ENCODE measurements around the gene KCND1. TPM values are rescaled to one million over a fixed set of nuclear protein-coding genes. Genes with fewer than 3 reads are reported as not detected.
A peak's percentile ranks its signal among the peaks of the same experiment; 100 is the strongest.

The KCND1 gene
- total RNA-seq, 3 donors from 2014 or later: 0.87 to 1.6 (median 0.93) TPM

- intact Hi-C loops (cut with DNase I, micrococcal nuclease): no loop called here
- H3K4me3 ChIP-seq: no peak overlapping the region
- H3K4me1 ChIP-seq (ENCODE audit: low read depth): no peaks in the 10 kb centered on the region
- H3K36me3 ChIP-seq (ENCODE audit: low read depth): no peaks in the 10 kb centered on the region
- TF ChIP-seq, protein P1, sequence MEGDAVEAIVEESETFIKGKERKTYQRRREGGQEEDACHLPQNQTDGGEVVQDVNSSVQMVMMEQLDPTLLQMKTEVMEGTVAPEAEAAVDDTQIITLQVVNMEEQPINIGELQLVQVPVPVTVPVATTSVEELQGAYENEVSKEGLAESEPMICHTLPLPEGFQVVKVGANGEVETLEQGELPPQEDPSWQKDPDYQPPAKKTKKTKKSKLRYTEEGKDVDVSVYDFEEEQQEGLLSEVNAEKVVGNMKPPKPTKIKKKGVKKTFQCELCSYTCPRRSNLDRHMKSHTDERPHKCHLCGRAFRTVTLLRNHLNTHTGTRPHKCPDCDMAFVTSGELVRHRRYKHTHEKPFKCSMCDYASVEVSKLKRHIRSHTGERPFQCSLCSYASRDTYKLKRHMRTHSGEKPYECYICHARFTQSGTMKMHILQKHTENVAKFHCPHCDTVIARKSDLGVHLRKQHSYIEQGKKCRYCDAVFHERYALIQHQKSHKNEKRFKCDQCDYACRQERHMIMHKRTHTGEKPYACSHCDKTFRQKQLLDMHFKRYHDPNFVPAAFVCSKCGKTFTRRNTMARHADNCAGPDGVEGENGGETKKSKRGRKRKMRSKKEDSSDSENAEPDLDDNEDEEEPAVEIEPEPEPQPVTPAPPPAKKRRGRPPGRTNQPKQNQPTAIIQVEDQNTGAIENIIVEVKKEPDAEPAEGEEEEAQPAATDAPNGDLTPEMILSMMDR (IDR thresholded peaks at IDR 0.05): peak; percentile 26
- peak in 2 of 3 donors; percentile 35 to 71 for DNase-seq
- peak; percentile 65 for ATAC-seq
- H3K9me3 ChIP-seq: no peaks in the 10 kb centered on the region
These were observed 848 bp upstream of the KCND1 start for GRCh38 chrX:48972220-48973164.

DNA sequence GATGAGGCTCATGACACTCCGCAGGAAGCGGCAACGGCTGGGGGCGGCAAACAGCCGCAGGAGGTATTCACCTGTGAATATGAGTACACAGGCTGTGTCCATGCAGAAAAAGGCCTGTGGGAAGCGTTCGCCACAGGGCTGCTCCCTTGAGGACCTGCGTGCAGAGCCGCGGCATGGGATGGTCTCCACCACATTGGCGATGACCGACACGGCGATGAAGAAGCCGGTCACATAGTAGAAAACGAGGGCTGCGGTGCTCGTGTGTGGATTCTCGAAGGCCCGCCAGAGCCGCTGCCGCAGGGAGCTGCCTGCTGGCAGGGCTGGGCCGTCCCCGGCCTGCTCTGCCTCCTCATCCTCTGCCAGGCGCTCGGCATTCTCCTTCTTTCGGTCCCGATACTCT lies 2.2 kb downstream of the KCND1 start:
- no peaks in the 10 kb centered on the region for H3K9me3 ChIP-seq
- TF ChIP-seq, protein P1 (IDR thresholded peaks at IDR 0.05): no peak
- intact Hi-C loops (cut with DNase I, micrococcal nuclease): no loop called here
- DNase-seq: no peak
- no peak overlapping the region for H3K4me3 ChIP-seq
- ATAC-seq: no peak
- no peaks in the 10 kb centered on the region for H3K4me1 ChIP-seq (ENCODE audit: low read depth)
- H3K36me3 ChIP-seq (ENCODE audit: low read depth): no peaks in the 10 kb centered on the region

GRCh38 chrX:48968377-48968776 lies 3.3 kb downstream of the KCND1 start:
- ATAC-seq (no peak), DNase-seq (no peak)
- intact Hi-C loops (cut with DNase I, micrococcal nuclease): no loop called here
- Histone ChIP-seq H3K36me3 (ENCODE audit: low read depth) (no peaks in the 10 kb centered on the region), H3K4me1 (ENCODE audit: low read depth) (no peaks in the 10 kb centered on the region), H3K4me3 (no peak overlapping the region), H3K9me3 (no peaks in the 10 kb centered on the region)
- TF ChIP-seq, protein P1 (IDR thresholded peaks at IDR 0.05): no peak

GRCh38 chrX:48966796-48967579 lies 4.7 kb downstream of the KCND1 start:
- no peaks in the 10 kb centered on the region for H3K9me3 ChIP-seq
- H3K4me3 ChIP-seq: no peak overlapping the region
- intact Hi-C loops (cut with DNase I, micrococcal nuclease): no loop called here
- DNase-seq (no peak), ATAC-seq (no peak)
- H3K4me1 ChIP-seq (ENCODE audit: low read depth): no peaks in the 10 kb centered on the region
- H3K36me3 ChIP-seq (ENCODE audit: low read depth): no peaks in the 10 kb centered on the region
- TF ChIP-seq, protein P1 (IDR thresholded peaks at IDR 0.05): no peak

- intact Hi-C loops (cut with DNase I, micrococcal nuclease): no loop called here
- H3K4me1 ChIP-seq (ENCODE audit: low read depth): no peaks in the 10 kb centered on the region
- ATAC-seq (no peak), DNase-seq (no peak)
- no peak overlapping the region for H3K4me3 ChIP-seq
- no peaks in the 10 kb centered on the region for H3K36me3 ChIP-seq (ENCODE audit: low read depth)
- no peaks in the 10 kb centered on the region for H3K9me3 ChIP-seq
- TF ChIP-seq, protein P1 (IDR thresholded peaks at IDR 0.05): no peak
These were observed 5.7 kb downstream of the KCND1 start for GRCh38 chrX:48965959-48966358.
